ENCODE results near the gene MAGEA6.
"Not testable (repeated sequence)": the region's sequence is repeated elsewhere in the genome, so short reads cannot be mapped to it uniquely, and the experiment has no call there.

Gene MAGEA6

GRCh38 chrX:152738560-152738959 lies 30.9 kb downstream of the MAGEA6 start:
- TF ChIP-seq MYC (IDR thresholded peaks at IDR 0.05; ENCODE audit: low read depth, low read length) (no peak), MAX (IDR thresholded peaks at IDR 0.05; ENCODE audit: low read depth, low read length) (no peak), CTCF (IDR thresholded peaks at IDR 0.05; ENCODE audit: low read depth, low read length) (no peak), POLR2A (IDR thresholded peaks at IDR 0.05; ENCODE audit: extremely low read depth, insufficient read length) (no peak)
- no peak for DNase-seq (ENCODE audit: low read depth)
- H3K4me3 ChIP-seq (ENCODE audit: low read depth, low read length), result no peak overlapping the region

GRCh38 chrX:152736528-152736927 lies 33.0 kb downstream of the MAGEA6 start:
- H3K4me3 ChIP-seq (ENCODE audit: low read depth, low read length); DNase-seq (ENCODE audit: low read depth): not testable (repeated sequence)

GRCh38 chrX:152735860-152736511 lies 33.5 kb downstream of the MAGEA6 start:
- no peak for TF ChIP-seq CTCF (IDR thresholded peaks at IDR 0.05; ENCODE audit: low read depth, low read length)
- no peak for TF ChIP-seq MAX (IDR thresholded peaks at IDR 0.05; ENCODE audit: low read depth, low read length)
- TF ChIP-seq MYC (IDR thresholded peaks at IDR 0.05; ENCODE audit: low read depth, low read length), result no peak
- no peak for TF ChIP-seq POLR2A (IDR thresholded peaks at IDR 0.05; ENCODE audit: extremely low read depth, insufficient read length)
- no peak overlapping the region for H3K4me3 ChIP-seq (ENCODE audit: low read depth, low read length)
- DNase-seq (ENCODE audit: low read depth), result no peak

- TF ChIP-seq POLR2A (IDR thresholded peaks at IDR 0.05; ENCODE audit: extremely low read depth, insufficient read length) (no peak), MYC (IDR thresholded peaks at IDR 0.05; ENCODE audit: low read depth, low read length) (no peak), MAX (IDR thresholded peaks at IDR 0.05; ENCODE audit: low read depth, low read length) (no peak), CTCF (IDR thresholded peaks at IDR 0.05; ENCODE audit: low read depth, low read length) (no peak)
- no peak for DNase-seq (ENCODE audit: low read depth)
- no peak overlapping the region for H3K4me3 ChIP-seq (ENCODE audit: low read depth, low read length)
Measured at GRCh38 chrX:152735101-152735500, 34.4 kb downstream of the MAGEA6 start.

- not testable (repeated sequence) for H3K4me3 ChIP-seq (ENCODE audit: low read depth, low read length); DNase-seq (ENCODE audit: low read depth)
Measured at GRCh38 chrX:152734143-152734858, 35.2 kb downstream of the MAGEA6 start.

GRCh38 chrX:152733261-152733975 lies 36.1 kb downstream of the MAGEA6 start, which contains the start of the genes CSAG1 and MAGEA12:
Gene CSAG1, minus strand, starts transcription at chrX:152733721. Its CDS starts 1,261 bp downstream, at chrX:152732460.
Gene MAGEA12, plus strand, starts transcription at chrX:152733757. Its CDS starts 2,405 bp downstream, at chrX:152736162.
- DNase-seq (ENCODE audit: low read depth), result no peak
- no peak for TF ChIP-seq MAX (IDR thresholded peaks at IDR 0.05; ENCODE audit: low read depth, low read length)
- TF ChIP-seq POLR2A (IDR thresholded peaks at IDR 0.05; ENCODE audit: extremely low read depth, insufficient read length), result no peak
- no peak for TF ChIP-seq CTCF (IDR thresholded peaks at IDR 0.05; ENCODE audit: low read depth, low read length)
- TF ChIP-seq MYC (IDR thresholded peaks at IDR 0.05; ENCODE audit: low read depth, low read length), result no peak
- H3K4me3 ChIP-seq (ENCODE audit: low read depth, low read length), result no peak within 1 kb of the TSS

All from NB4 (cell line).